RPMI8226 (cell line): ENCODE results near the gene MKRN2.
"Not testable (repeated sequence)": the region's sequence is repeated elsewhere in the genome, so short reads cannot be mapped to it uniquely, and the experiment has no call there.

ENCODE experiments used
- DNase-seq: peaks from one replicate; pipeline ENCODE4 v3.0.0-alpha.2; 2015

Gene MKRN2, protein sequence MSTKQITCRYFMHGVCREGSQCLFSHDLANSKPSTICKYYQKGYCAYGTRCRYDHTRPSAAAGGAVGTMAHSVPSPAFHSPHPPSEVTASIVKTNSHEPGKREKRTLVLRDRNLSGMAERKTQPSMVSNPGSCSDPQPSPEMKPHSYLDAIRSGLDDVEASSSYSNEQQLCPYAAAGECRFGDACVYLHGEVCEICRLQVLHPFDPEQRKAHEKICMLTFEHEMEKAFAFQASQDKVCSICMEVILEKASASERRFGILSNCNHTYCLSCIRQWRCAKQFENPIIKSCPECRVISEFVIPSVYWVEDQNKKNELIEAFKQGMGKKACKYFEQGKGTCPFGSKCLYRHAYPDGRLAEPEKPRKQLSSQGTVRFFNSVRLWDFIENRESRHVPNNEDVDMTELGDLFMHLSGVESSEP

DNA sequence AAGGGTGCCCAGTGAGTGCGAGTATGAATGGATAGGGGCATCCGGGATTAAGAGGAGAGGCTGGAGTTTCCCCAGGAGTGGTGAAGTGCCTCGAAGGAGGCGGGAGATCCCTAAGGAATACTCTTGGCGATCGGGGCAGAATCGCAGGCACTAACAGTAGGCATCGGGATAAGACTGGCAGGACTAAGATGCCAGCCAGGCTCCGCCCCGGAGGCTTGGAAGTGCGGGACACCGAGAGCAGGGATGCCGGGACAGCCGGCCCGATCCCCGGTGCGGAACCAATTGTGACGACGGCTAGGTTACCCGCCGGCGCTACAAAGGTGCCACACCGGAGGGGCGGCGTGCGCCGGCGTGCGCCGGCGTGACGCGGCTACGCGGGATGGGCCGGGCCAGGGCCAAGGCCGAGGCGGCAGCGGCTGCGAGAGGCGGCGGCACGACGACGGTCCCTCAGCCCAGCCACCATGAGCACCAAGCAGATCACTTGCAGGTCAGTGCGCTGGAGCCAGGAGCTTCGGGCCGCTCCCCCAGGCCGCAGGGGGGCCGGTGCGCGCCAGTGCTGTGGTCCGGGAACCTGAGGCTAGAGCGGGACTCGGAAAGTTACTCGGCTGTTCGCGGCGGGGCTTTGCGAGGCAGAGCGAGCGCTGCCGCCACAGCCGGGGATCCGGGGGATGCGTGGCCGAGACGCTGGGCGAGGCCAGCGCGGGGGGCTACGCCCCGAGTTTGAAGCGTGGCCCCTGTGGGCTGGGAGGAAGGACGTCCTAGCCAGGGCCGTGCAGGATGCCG is at the start of gene MKRN2:
TSS of gene MKRN2 (plus strand) at position 398 of the 783 bp plus-strand sequence. CDS start at position 462, 64 bp downstream.
- peak; percentile 91 for DNase-seq

DNA sequence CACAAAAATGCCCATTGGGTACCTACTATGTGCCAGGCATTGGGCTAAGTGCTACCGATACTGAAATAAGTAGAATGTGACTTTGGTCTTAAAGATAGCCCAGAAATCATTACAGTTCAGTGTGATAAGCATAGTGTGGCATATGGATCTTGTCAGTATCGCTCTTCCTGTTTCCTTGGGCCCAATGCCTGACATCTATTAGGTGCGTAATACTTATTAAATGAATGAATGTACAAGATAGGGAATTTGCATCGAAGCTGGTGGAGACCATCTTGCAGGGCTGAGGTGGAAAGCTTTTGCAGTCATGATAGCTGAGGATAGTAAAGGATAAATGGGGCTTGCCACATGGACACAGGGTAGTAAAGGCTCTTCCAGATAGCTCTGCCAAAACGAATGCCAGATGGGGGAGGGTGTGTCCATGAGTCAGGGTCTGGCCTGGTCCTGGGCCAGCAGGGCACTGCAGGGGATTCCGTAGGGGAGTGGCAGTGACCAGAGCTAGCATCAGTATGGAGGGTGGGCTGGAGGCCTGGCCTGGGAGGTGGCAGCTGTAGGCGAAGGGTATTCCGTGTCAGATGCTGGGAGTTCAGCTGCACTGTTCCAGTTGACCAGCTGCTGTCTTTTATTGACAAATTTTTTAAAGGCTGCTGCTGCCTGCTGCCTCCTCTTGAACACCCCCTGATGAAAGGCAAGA is 49.2 kb upstream of the MKRN2 start:
- DNase-seq = no peak

DNA sequence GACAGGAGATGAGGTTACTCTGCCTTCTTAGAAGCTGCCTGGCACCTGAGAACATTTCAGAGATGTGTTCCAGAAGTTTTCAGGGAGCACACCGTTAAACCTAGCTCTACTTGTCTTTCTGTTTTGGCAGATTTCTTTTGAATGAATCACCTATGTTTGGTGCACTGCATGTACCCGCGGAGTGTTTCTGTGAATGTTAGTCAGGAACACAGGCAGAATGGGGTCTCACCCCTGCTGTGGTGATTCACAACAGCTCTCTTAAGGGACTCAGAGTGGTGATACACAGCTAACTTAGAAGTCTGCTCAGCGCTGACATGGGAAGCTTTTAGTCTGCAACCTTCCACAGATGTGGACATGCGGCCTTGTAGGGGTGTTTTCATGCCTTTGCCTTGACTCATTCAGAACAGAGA is 48.6 kb upstream of the MKRN2 start:
- no peak for DNase-seq

DNA sequence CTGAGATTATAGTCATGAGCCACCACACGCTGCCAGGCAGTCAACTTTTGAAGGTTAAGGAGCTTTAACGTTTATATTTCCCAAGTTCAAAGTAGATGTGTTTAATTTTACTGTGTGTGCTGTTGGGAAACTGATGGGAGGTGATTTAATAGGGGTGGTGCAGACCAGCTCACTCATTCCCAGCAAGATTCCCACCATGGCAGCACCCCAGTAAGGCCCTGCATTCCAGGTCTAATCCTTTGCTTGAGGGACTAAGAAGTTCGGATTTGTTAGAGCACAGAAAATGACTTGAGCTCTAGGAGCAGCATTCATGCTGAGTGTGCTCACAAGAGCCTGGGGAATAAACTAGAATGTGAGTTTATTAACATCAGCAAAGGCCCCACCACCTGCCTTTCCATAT is 47.4 kb upstream of the MKRN2 start:
- no peak for DNase-seq

DNA sequence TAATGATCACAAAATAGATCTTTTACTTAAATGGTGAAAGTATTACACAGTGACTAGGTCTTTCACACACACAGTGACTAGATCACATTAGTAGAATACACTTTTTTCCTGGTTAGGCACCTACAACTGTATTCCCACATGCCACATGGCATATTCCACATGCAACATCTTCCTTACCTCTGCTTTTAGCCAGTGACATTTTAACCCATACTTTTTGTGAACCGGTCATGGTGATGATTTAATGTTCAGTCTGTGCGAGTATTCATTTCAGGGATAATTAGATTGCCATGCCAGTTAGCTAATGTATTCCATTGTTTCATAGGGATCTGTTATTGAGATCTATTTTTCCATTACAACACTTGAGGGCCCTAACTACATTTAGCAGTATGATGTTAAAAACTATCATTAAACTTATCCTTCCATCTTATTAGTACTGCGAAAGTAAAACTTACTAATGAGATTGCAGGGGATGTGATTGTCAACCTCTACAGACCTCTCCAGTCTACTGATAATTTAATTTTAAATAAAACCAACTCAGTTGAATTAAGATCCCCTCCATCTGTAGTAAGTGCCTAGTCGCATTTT is 44.3 kb upstream of the MKRN2 start:
- no peak for DNase-seq

DNA sequence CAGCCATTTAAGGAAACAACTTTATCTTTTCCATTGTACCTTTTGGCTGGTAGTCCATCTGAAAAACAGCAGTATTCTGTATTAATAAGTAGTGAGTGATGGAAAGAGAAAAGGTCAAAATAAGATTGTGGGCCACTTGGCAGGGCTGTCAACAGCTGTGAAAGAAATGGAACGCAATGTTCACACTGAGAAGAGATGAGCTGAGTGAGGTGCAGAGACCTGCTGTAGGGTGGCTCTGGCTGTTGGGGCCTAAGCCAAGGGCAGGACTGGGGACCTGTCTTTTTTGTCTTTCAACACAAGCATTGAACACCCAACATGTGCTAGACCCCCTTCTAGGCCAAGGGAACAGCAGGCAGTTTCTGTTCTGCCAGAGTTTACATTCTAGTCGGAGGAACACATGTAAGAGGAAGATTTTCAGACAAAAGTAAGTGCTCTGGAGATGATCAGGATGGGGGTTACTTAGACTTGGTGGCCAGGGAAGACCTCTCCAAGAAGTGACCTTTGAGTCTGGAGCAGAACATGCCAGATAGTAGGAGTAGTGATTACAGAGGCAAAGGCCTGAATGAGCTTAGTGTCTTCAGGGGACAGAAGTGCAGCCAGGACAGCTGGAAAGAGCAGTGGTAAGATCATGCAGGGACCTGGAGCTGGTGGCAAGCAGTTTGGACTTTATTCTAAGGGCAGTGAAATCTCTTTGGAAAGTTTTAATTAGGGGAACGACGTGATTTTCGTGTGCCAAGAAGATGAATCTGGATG is 43.0 kb upstream of the MKRN2 start:
- no peak for DNase-seq

DNA sequence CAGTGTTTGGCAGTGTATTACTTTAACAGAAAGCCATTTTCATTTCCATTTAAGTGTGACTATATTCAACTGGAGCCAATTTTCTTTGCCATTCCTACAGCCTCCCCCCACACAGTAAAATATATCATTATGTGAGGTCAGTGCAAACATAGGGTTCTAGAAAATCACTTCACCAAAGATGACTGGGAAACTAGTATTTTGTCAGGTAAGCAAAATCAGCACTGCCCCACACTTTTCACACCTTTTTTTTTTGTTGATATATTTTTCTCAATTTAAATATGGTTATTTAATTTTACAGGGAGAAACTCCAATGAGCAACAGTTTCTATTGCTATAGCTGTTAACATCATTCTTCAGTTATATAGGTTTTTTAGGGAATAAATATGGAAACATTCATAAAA is 41.3 kb upstream of the MKRN2 start:
- no peak for DNase-seq

DNA sequence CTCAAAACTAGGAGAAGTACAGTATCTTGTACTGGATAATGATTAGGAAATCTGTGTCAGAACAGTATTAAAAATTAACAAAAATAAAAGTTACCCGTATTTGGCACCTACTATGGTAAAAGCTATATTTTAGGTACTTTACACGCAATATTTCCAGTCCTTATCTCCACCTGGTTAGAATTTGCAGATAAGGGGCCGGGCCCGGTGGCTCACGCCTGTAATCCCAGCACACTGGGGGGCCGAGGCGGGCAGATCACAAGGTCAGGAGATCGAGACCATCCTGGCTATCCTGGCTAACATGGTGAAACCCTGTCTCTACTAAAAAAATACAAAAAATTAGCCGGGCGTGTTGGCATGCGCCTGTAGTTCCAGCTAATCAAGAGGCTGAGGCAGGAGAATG is 40.0 kb upstream of the MKRN2 start:
- no peak for DNase-seq

DNA sequence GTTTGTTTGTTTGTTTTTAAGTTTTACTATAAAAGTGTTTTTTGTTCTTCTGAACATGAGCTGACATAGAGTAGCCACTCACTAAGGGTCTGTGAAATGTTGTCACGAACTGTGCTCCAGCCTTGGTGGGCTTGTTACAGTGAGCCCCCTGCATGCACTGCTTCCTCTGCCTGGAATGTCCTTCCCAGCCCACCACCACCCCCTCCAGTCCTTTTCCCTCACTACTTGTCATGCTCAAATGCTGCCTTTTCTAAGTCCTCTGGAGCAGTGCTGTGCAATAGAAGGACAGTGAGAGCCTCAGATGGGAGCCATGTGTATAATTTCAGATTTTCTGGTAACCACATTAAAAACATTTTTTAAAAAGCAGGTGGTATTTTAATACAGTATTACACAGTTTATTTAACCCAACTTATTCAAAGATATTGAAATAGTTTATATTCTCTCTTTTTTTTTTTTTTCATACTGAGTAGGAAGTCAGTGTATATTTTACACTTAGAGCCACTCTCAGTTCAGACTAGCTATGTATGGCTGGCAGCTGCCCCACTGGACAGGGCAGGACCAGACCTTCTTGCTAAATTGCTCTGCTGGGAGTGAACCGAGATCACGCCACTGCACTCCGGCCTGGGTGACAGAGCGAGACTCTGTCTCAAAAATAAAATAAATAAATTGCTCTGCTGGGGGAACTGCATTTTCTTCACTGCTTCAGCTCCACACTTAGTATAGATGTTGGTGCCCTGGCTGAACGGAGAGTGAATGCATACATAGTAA is 38.4 kb upstream of the MKRN2 start:
- DNase-seq = no peak

DNA sequence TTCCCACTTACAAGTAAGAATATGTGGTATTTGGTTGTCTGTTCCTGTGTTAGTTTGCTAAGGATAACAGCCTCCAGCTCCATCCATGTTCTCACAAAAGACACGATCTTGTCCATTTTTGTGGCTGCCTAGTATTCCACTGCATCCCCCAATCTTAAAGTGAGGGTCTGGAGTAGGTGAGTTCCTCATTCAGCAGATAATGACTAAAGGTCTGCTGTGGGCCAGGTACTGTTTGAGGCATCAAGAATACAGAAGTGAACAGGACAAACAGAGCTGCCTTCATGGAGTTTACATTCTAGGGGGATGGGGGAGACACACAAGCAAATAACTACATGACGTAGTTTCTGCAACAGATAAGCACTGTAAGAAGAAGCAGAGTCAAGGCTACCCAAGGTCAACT is 35.9 kb upstream of the MKRN2 start:
- DNase-seq = no peak

DNA sequence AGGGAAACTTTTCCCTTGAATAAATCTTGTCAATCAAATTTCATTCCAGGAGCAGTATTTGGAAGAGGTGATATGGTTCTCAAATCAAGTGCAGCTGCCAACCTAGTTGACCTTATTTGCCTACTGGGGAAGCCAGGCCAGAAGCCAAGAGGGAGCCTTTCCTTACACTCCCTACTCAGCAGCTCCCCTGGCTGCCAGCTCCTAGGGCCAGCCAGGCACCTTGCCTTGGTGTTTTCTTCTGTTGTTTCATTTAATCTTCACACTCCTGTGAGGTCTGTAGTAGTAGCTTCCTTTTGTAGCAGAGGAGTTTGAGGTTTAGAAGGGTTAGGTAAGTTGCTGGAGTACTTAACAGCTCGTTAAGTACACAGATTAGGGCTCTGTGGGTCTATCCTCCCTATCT is 34.2 kb upstream of the MKRN2 start:
- no peak for DNase-seq

DNA sequence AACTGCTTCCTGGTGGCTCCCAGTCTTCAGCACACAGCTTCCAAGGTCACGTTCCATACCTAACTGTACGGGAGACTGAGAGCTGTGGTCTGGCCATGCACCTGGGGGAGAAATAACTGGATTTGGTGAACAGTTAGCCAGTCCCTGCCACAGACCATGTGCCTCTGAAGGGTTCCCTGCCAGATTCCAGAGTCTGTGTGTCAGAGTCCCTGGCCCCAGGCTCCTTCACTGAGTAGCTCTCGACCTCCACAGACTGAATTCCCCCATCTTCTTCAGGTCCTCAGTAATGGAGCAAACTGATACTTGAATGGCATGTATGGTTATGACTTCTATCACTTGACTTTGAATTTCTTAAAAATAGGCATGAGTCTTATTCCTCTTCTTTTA is 29.1 kb upstream of the MKRN2 start:
- no peak for DNase-seq

DNA sequence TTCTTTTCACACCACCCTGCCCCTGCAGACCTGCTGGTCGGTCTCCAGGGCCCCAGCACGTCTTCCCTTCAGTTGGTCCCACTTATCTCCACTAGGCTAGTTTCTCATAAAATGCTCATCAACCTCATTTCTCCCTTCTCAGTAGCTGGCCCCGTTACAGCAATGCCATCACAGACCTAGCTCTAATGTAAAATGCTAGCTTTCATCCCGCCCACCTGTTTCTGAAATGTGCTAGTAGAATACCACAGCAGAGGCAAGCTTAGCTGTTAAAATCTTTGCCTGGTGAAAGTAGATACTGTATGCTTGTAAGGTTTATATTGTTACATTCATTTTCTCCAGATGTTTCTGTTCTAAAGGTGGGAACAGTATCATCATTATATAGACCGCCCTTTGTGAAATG is 24.7 kb upstream of the MKRN2 start:
- DNase-seq = no peak

DNA sequence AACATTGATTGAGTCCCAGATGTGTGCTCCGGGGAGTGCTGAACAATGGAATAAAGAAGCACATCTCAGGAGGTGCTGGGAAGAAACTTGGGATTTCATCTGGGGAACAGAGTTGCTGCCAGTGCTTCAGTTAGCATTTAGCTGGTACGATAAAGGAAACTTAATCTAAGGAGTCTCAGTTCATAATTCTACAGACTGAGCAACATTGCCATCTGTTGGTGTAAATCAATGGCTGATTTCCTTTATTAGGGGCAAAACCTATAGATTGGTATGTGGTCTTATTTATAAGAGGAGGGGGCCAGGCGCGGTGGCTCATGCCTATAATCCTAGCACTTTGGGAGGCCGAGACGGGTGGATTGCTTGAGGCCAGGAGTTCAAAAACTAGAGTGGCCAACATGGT is 20.5 kb upstream of the MKRN2 start:
- DNase-seq = no peak

DNA sequence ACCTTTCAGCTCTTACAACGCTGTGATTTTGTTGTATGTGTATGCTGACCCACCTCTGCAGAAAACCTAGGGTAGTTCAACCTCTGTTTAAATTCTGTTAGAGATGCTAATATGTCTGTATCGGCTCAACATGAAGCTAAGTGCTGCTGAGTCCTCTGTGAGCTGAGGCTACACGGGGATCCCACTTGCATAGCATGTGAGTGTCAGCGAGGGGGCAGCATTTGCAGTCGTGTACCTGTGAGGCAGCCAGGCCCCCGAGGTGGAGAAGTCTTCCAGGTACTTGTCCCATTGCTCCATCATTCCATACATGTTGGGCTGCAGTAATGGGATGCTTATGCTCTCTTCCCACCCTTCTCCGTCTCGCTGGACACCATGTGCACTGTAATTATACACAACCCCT is 15.3 kb upstream of the MKRN2 start:
- DNase-seq = no peak

DNA sequence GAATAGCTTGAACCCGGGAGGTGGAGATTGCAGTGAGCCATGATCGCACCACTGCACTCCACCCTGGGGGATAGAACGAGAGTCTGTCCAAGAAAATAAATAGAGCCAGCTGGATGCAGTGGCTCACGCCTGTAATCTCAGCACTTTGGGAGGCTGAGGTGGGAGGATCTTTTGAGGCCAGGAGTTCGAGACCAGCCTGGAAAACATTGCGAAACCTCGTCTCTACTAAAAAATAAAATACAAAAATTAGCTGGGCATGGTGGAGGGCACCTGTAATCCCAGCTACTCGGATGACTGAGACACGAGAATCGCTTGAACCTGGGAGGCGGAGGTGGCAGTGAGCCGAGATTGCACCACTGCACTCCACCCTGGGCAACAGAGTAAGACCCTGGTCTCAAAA is 13.4 kb upstream of the MKRN2 start:
- DNase-seq = not testable (repeated sequence)

DNA sequence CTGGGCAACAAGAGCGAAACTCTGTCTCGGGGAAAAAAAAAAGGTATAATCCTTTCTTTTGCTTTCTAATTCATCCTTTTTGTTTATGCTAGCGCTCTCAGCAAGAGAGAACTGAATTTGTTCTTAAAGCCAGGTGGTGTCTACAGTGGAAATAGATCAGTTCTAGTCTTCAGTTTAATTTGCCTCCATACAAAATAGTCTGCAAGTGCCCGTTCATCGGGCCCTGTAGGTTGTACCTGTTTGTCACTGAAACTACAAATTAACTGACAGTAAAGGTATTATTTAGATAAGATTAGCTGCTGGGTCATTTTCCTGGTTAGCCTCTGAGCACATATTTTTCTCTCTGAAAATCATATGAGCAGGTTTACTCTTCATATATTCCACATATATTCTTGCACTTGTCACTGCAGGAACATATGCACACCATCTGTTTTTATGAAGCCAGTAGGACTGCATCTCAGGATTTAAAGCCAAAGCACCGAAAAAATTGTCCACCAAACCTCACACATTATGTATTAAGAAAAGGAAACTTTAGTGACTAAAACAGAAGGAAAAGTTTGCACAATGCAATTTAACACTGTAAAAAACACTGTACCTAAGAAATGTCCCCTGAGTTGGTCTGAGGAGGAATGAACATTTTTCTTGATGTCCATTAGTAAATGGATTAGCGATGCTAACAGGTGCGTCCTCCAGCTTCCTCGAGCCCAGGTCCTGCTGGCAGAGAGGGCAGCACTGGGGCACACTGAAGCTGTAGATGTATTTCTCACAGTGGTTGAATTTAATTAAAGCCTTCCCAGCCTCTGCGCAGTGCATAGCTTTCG is 12.0 kb upstream of the MKRN2 start:
- no peak for DNase-seq

DNA sequence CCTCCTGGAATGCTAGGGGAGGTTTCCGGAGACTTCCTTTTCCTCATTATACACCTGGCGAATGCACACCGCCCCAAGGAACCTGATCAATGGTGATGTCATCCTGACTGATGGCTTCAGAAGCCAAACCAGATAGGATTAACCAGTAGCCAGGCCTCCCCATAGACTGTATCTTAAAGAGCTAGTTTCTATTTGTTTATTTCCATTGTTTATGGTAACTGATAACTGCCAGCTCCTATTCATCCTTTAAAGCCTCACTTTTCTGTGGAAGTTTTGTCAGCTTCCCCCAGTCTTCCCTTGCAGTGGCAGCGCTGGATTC is 11.5 kb upstream of the MKRN2 start, which contains the start of gene MKRN2OS:
TSS of gene MKRN2OS (minus strand) at position 27 of the 319 bp plus-strand sequence. CDS start 35 bp downstream, outside the sequence.
- DNase-seq = no peak

DNA sequence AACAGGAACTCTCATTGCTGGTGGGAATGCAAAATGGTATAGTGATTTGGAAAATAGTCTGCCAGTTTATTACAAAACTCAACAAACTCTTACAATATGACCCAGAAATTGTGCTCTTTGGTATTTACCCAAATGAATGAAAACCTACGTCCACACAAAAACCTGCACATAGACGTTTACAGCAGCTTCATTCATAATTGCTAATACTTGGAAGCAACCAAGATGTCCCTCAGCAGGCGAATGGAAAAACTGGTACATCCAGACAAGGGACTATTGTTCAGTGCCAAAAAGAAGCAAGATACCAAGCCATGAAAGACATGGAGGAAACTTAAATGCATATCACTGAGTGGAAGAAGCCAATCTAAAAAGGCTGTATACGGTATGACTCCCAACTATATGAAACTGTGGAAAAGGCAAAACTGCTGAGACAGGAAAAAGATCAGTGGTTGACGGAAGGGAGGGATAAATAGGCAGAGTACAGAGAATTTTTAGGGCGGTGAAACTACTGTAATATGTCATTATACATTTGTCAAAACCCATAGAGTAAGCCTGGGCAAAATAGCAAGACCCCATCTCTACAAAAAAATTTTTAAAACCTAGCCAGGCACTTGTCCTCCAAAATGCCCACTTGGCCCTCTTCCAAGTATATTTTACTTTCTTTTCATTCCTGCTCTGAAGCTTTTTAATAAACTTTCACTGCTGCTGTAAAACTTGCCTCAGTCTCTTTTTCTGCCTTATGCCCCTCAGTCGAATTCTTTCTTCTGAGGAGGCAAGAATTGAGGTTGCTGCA is 6.7 kb upstream of the MKRN2 start:
- DNase-seq = no peak

DNA sequence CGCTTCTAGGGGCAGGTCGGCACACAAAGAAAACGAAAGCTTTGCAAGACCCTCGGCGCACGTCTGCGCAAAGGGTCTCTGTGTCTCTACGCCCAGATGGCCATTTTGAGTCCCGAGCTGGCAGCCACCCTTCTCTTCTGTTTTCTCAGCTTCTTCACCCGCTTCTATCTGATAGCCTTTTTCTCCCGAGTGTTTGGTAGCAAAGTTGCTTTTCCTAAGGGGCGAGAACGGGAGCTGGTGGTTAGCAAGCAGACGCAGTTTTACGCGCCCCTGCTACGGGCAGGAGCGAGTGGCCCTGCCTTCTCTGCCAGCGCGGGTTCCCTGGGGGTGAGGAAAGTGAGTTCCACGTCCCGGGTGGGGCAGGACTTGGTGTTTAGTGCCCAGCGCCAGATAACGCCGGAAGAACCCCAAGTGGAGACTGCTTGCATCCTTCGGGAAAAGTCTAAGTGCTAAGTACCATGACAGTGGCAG is 2.9 kb upstream of the MKRN2 start:
- DNase-seq = peak; percentile 6
